ENCODE results near the gene SRGAP3. TPM values are rescaled to one million over a fixed set of nuclear protein-coding genes. Genes with fewer than 3 reads are reported as not detected.

Gene SRGAP3
- total RNA-seq, 1 experiment from 2014 or later: 0.69 TPM

DNA sequence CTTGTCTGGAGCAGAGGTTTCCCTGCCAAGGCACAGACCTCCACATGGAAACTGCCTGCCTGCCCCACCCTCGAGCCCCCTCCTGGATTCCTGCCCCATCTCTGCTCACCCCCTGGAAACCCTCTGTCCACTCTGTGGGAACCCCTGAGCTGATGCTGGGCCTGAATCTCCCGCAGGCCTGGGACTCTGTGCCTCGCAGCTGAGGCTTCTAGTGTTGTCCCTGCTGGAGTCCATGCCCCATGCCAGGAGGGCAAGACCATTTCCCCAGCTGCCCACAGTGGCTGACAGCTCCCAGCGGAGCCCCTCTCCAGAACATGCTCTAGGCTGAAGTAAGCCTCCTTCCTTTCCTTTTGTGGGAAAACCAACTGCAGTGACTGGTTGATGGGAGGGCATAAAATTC lies 46.9 kb downstream of the SRGAP3 start:
- Histone ChIP-seq H3K27ac (ENCODE audit: low read depth, low read length, poor library complexity, severe bottlenecking) (no peak overlapping the region), H3K4me1 (ENCODE audit: insufficient read depth, low read length, poor library complexity, severe bottlenecking) (no peaks in the 10 kb centered on the region), H3K36me3 (ENCODE audit: insufficient read depth, low read length, poor library complexity, severe bottlenecking) (no peaks in the 10 kb centered on the region), H3K9me3 (ENCODE audit: low read depth, low read length, poor library complexity, severe bottlenecking) (no peaks in the 10 kb centered on the region), H3K4me3 (ENCODE audit: low read depth, low read length, poor library complexity, severe bottlenecking) (no peak overlapping the region), H3K27me3 (replicated peaks; ENCODE audit: insufficient read depth, low read depth, low read length, poor library complexity) (no peaks in the 10 kb centered on the region)
- BruUV-seq (replicated peaks): no TSS peak
- DNase-seq (ENCODE audit: low spot score): no peak
- ChIA-PET POLR2A (ENCODE audit: low non-redundant PET) (no interaction called here), CTCF (no interaction called here)
- TF ChIP-seq EZH2 (IDR thresholded peaks at IDR 0.05; ENCODE audit: borderline replicate concordance, low read depth, low read length, poor library complexity, severe bottlenecking) (no peak), CTCF (conservative IDR thresholded peaks at IDR 0.05; ENCODE audit: low read depth, low read length) (no peak)
- intact Hi-C loops (cut with micrococcal nuclease; ENCODE audit: unreplicated experiment): no loop called here

- TF ChIP-seq EZH2 (IDR thresholded peaks at IDR 0.05; ENCODE audit: borderline replicate concordance, low read depth, low read length, poor library complexity, severe bottlenecking): no peak
- TF ChIP-seq CTCF (conservative IDR thresholded peaks at IDR 0.05; ENCODE audit: low read depth, low read length): no peak
- DNase-seq (ENCODE audit: low spot score): no peak
- no peaks in the 10 kb centered on the region for H3K27me3 ChIP-seq (replicated peaks; ENCODE audit: insufficient read depth, low read depth, low read length, poor library complexity)
- no peak overlapping the region for H3K4me3 ChIP-seq (ENCODE audit: low read depth, low read length, poor library complexity, severe bottlenecking)
- H3K9me3 ChIP-seq (ENCODE audit: low read depth, low read length, poor library complexity, severe bottlenecking): no peaks in the 10 kb centered on the region
- no peaks in the 10 kb centered on the region for H3K36me3 ChIP-seq (ENCODE audit: insufficient read depth, low read length, poor library complexity, severe bottlenecking)
- BruUV-seq (replicated peaks): no TSS peak
- ChIA-PET CTCF (no interaction called here), POLR2A (ENCODE audit: low non-redundant PET) (no interaction called here)
- intact Hi-C loops (cut with micrococcal nuclease; ENCODE audit: unreplicated experiment): no loop called here
- H3K4me1 ChIP-seq (ENCODE audit: insufficient read depth, low read length, poor library complexity, severe bottlenecking): no peaks in the 10 kb centered on the region
- no peak overlapping the region for H3K27ac ChIP-seq (ENCODE audit: low read depth, low read length, poor library complexity, severe bottlenecking)
Measured at GRCh38 chr3:9201955-9202354, 47.5 kb downstream of the SRGAP3 start.

DNA sequence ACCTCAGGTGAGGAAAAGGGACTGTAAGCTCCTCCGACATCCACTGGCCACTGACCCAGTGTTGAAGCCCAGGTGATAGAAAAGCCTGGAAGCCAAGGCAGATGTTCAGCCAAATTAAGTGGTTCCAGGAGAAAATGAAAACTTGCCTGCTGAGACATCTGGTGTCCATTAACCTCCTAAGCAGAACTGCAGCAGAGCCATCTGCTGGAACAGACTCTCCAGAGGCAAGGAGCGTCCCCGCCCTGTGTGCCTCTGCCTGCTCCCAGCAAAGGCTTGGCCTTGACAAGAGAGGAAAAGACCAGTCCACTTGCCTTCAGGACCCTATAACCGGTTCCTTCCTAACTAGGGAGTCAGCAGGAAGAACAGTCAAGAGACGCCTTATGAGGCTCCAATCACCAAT lies 48.2 kb downstream of the SRGAP3 start:
- BruUV-seq (replicated peaks): no TSS peak
- ChIA-PET POLR2A (ENCODE audit: low non-redundant PET) (no interaction called here), CTCF (no interaction called here)
- peak; percentile 6 for DNase-seq (ENCODE audit: low spot score)
- intact Hi-C loops (cut with micrococcal nuclease; ENCODE audit: unreplicated experiment): no loop called here
- TF ChIP-seq CTCF (conservative IDR thresholded peaks at IDR 0.05; ENCODE audit: low read depth, low read length): no peak
- no peak for TF ChIP-seq EZH2 (IDR thresholded peaks at IDR 0.05; ENCODE audit: borderline replicate concordance, low read depth, low read length, poor library complexity, severe bottlenecking)
- no peaks in the 10 kb centered on the region for H3K36me3 ChIP-seq (ENCODE audit: insufficient read depth, low read length, poor library complexity, severe bottlenecking)
- no peaks in the 10 kb centered on the region for H3K27me3 ChIP-seq (replicated peaks; ENCODE audit: insufficient read depth, low read depth, low read length, poor library complexity)
- H3K9me3 ChIP-seq (ENCODE audit: low read depth, low read length, poor library complexity, severe bottlenecking): no peaks in the 10 kb centered on the region
- no peak overlapping the region for H3K4me3 ChIP-seq (ENCODE audit: low read depth, low read length, poor library complexity, severe bottlenecking)
- H3K27ac ChIP-seq (ENCODE audit: low read depth, low read length, poor library complexity, severe bottlenecking): no peak overlapping the region
- H3K4me1 ChIP-seq (ENCODE audit: insufficient read depth, low read length, poor library complexity, severe bottlenecking): no peaks in the 10 kb centered on the region

All from A673 (cell line).